IgD-negative memory B cell (primary cell): ENCODE measurements around the gene ZDHHC11B. TPM values are rescaled to one million over a fixed set of nuclear protein-coding genes. Genes with fewer than 3 reads are reported as not detected.
"Not testable (repeated sequence)": the region's sequence is repeated elsewhere in the genome, so short reads cannot be mapped to it uniquely, and the experiment has no call there.

ENCODE experiments used
- H3K27ac Mint-ChIP-seq, 3 donors: one replicate each; pipeline ENCODE4 v1.8.0; 2020 to 2022; ENCODE audit warnings: mild to moderate bottlenecking in 3 of 3, mixed read lengths in 3 of 3, moderate library complexity in 1 of 3
- H3K27me3 Mint-ChIP-seq: one replicate; pipeline ENCODE4 v1.8.0; 2021; ENCODE audit warnings: mixed read lengths
- H3K36me3 Mint-ChIP-seq: one replicate; pipeline ENCODE4 v1.8.0; 2020; ENCODE audit warnings: mild to moderate bottlenecking, mixed read lengths
- H3K4me1 Mint-ChIP-seq, 3 donors: one replicate each; pipeline ENCODE4 v1.8.0; 2020 to 2022; ENCODE audit warnings: mixed read lengths in 3 of 3, mild to moderate bottlenecking in 1 of 3
- H3K4me3 Mint-ChIP-seq, 4 donors: one replicate each; pipeline ENCODE4 v1.8.0; 2020 to 2022; ENCODE audit warnings: mild to moderate bottlenecking in 4 of 4, mixed read lengths in 4 of 4, moderate library complexity in 3 of 4
- H3K9me3 Mint-ChIP-seq, 3 donors: one replicate each; pipeline ENCODE4 v1.8.0; 2020 to 2021; ENCODE audit warnings: mixed read lengths in 3 of 3, mild to moderate bottlenecking in 1 of 3
- polyA plus RNA-seq: library from polyadenylated mRNA; unstranded; fragments of 300-500 nt; fragmentation: Illumina TruSeq; gene quantifications from one replicate; pipeline ENCODE4 v1.2.3, GENCODE V29; 2021

Gene ZDHHC11B
- polyA plus RNA-seq, 1 donor from 2014 or later: not detected

DNA sequence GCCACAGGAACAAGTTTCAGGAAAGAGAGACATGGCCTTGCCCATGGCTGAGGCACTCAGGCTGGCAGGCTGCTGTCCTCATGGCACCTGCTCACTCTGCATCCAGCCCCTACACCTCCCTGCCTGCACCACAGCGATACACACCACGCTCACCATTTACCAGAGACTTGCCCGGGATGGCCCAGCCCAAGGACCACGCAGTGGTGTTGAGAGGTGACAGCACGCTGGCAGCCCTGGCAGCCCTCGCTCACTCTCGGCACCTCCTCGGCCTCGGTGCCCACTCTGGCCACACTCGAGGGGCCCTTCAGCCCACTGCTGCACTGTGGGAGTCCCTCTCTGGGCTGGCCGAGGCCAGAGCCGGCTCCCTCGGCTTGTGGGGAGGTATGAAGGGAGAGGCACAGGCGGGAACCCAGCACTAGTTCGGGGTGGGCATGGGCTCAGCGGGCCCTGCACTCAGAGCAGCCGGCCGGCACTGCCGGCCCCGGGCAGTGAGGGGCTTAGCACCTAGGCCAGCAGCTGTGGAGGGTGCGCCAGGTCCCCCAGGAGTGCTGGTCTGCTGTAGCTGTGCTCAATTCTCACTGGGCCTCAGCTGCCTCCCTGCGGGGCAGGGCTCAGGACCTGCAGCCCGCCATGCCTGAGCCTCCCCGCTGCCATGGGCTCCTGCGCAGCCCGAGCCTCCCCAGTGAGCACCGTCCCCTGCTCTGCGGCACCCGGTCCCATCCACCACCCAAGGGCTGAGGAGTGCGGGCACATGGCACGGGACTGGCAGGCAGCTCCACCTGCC lies 20.3 kb downstream of the ZDHHC11B start:
- no peak overlapping the region for H3K27ac Mint-ChIP-seq
- no peaks in the 10 kb centered on the region for H3K36me3 Mint-ChIP-seq
- H3K4me1 Mint-ChIP-seq: no peaks in the 10 kb centered on the region
- peaks cover 2% of the 10 kb centered on the region for H3K27me3 Mint-ChIP-seq
- H3K4me3 Mint-ChIP-seq: no peak overlapping the region
- no peaks in the 10 kb centered on the region for H3K9me3 Mint-ChIP-seq

DNA sequence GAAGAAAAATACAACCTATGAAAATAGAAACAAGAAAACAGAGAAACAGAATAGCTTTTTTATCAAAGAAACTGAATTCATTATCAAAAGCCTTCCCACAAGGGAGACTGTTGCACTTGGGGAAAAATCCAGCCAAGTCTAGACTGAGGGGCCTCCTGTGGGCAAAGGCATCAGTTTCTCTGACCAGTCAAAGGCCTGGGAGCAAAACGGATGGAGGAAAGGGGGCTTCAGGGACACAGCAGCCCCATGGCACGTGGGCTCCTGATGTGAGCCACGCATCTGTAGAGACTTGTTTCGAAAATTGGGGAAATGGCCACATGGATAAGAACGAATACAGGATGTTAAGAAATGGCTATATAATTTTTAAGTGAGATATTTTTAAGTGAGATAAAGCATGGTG lies 21.1 kb downstream of the ZDHHC11B start:
- Mint-ChIP-seq H3K27me3 (peaks cover 6% of the 10 kb centered on the region), H3K9me3 (no peaks in the 10 kb centered on the region), H3K27ac (no peak overlapping the region), H3K36me3 (no peaks in the 10 kb centered on the region), H3K4me3 (no peak overlapping the region), H3K4me1 (no peaks in the 10 kb centered on the region)

DNA sequence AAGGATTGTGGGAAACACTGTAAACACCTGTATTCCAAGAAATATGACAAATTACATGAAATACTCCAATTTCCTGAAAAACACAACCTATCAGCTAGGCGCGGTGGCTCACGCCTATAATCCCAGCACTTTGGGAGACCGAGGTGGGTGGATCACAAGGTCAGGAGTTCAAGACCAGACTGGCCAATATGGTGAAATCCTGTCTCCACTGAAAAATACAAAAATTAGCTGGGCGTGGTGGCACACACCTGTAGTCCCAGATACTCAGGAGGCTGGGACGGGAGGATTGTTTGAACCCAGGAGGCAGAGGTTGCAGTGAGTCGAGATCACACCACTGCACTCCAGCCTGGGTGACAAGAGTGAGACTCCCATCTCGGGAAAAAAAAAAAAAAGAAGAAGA lies 21.5 kb downstream of the ZDHHC11B start:
- H3K4me1 Mint-ChIP-seq, H3K36me3 Mint-ChIP-seq, H3K4me3 Mint-ChIP-seq, H3K27ac Mint-ChIP-seq, H3K27me3 Mint-ChIP-seq, H3K9me3 Mint-ChIP-seq: not testable (repeated sequence)

DNA sequence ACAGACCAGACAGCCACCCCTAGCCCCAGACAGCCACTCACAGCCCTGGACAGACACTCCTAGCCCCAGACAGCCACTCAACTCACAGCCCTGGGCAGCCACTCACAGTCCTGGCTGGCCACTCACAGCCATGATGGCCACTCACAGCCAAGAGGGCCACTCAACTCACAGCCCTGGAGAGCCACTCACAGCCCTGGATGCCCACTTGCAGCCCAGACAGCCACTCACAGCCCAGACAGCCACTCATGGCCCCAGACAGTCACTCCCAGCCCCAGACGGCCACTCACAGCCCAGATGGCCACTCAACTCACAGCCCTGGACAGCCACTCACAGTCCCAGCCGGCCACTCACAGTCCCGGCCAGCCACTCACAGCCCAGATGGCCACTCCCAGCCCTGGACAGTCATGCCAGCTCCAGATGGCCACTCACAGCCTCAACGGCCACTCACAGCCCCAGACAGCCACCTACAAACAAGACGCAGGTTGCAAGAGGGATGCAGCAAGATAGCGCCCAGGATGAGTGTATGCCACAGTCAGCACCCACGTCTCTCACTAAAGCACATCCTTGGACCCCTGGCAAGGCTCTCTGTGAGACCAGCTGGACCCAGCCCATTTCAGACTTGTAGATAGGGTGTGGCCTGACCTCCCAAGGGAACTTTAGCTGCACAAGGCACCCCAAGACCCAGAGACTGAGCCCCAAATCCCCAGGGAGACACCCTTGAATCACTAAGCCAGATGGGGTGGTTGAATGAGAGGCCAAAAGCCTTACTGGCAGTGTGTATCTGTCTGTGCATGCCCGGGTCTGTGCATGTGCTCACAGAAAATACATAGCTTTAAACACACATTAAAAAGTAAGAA lies 22.4 kb downstream of the ZDHHC11B start:
- H3K4me1 Mint-ChIP-seq: no peaks in the 10 kb centered on the region
- H3K36me3 Mint-ChIP-seq: no peaks in the 10 kb centered on the region
- no peak overlapping the region for H3K27ac Mint-ChIP-seq

DNA sequence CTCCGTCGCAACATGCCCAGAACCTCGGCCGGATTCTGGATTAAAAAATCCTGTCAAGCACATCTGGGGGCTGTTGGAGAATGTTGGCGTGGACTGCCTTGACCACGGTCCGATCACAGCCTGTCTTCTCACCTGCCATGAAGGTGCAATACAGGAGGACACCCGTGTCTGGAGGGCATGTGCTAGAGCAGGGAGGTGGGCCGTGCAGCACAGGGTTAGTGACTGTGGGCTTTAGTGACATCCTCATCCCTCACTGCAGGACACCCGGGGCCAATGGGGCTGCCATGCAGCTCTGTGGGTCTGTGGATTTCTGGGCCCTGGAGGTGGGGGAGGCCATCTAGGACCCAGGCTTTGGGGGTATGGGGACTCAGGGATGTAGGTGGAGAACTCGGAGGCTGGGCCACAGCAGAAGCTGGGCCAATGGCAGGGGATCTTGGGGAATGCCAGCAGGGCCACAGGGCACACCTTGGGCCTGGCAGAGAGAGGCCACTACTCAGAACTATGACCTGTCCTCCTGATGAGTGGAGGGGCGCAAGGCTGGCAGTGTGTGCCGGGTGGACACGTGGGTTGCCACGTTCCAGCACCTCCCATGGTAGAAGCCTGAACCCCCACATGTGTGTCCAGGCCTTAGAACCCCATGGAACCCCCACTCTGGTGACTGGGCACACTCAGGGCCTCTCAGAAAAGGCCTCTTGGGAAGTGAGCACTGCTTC lies 23.3 kb downstream of the ZDHHC11B start:
- H3K4me1 Mint-ChIP-seq: no peaks in the 10 kb centered on the region
- no peaks in the 10 kb centered on the region for H3K9me3 Mint-ChIP-seq
- no peak overlapping the region for H3K4me3 Mint-ChIP-seq
- H3K36me3 Mint-ChIP-seq: no peaks in the 10 kb centered on the region
- H3K27me3 Mint-ChIP-seq: peaks cover 9% of the 10 kb centered on the region
- H3K27ac Mint-ChIP-seq: no peak overlapping the region

More for the DNA sequence above, 22.4 kb downstream of the ZDHHC11B start:
- Mint-ChIP-seq H3K4me3 (peak overlapping the region in 1 of 4 donors; percentile 47), H3K9me3 (no peaks in the 10 kb centered on the region), H3K27me3 (peaks cover 9% of the 10 kb centered on the region)

DNA sequence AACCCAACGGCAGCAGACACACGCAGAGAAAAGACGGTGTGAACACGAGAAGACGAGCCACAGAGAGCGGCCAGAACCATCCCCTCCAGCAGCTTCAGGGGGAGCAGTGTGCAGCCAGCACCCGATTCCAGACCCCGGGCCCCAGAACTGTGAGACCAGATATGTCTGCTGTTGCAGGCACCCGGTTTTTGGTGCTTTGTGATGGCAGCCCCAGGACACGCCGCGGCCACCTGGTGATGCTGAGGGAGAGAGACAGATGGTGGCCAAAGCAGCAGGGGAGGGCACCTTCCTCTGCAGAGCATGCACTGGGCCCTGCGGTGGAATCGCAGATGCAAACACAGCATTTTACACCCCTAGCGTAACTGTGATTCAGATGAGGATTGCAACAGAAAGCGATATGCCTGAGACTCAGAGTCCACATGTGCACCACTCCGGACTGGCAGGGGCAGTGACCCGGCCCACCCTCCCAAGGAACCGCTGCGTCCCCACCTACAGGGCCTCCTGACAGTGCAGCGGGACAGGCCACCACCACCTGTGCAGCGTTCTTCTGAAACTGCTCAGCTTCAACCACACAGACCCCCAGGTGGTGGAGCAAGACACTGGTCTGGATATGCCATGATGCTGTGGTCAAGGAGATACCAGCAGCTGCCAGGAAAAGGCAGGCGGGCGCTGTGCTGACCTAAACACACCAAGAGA lies 24.0 kb downstream of the ZDHHC11B start:
- no peaks in the 10 kb centered on the region for H3K4me1 Mint-ChIP-seq
- H3K27me3 Mint-ChIP-seq: peaks cover 9% of the 10 kb centered on the region
- no peaks in the 10 kb centered on the region for H3K36me3 Mint-ChIP-seq
- no peaks in the 10 kb centered on the region for H3K9me3 Mint-ChIP-seq
- no peak overlapping the region for H3K27ac Mint-ChIP-seq
- H3K4me3 Mint-ChIP-seq: no peak overlapping the region

DNA sequence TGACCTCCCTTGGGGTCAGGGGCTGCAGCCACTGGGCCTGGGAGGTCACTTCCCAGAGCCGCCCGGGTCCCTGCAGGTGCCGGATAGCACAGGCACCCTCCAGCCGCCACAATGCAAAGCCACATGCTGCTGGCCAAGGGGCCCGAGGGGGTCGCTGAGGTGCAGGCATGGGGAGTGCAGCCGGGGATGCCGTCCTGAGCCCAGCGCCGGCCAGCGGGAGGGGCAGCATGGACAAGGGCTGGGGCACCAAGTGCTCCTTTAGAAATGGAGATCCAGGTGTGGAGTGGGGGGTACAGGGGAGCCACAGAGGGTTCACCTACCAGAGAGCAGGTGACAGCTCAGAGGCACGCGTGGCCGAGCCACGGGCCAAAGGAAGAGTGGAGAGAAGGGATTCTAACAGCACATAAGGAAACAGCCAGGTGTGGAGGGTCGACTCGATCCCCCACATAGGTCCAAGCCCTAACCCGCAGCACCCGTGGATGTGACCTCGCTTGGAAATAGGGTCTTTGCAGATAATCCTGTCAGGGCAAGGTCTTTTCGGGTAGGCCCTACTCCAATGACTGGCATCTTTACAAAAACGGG lies 24.7 kb downstream of the ZDHHC11B start:
- Mint-ChIP-seq H3K9me3 (no peaks in the 10 kb centered on the region), H3K4me3 (no peak overlapping the region), H3K27me3 (peaks cover 9% of the 10 kb centered on the region), H3K36me3 (no peaks in the 10 kb centered on the region), H3K27ac (no peak overlapping the region), H3K4me1 (no peaks in the 10 kb centered on the region)

DNA sequence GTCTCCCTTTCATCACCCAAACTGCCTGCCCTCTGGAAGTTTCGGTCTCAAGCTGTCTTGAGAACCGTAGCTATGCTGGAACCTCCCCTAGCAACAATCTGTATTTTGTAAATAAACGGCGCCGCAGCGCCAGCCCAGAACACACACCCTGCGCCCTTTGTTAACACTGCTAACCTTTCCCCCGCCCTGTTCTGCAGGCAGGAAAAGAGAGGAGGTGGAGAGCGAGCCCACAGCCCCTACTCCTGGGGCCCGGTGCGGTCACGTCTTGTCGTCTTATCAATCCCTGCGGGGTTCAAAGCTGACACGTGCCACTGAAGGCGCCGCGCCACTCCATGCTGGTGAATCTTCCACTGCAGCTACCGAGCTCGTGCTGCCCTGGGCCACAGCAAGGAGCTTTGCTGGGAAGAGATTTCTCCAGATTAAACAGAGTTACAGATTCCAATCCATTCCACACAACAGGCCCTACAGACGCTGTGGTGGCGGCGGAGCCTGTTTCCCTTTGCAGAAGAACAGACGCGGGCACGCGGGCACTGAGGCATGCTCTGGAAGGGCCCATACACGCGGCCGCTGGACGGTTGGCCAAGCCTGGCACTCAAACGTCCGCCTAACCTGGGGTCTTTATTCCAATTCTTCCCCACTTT lies 25.3 kb downstream of the ZDHHC11B start:
- Mint-ChIP-seq H3K27ac (peak overlapping the region in 1 of 3 donors; percentile 72), H3K36me3 (no peaks in the 10 kb centered on the region), H3K9me3 (no peaks in the 10 kb centered on the region), H3K4me1 (peaks cover 0 to 1% (median 0%) of the 10 kb centered on the region in 3 donors), H3K4me3 (no peak overlapping the region), H3K27me3 (peaks cover 10% of the 10 kb centered on the region)

DNA sequence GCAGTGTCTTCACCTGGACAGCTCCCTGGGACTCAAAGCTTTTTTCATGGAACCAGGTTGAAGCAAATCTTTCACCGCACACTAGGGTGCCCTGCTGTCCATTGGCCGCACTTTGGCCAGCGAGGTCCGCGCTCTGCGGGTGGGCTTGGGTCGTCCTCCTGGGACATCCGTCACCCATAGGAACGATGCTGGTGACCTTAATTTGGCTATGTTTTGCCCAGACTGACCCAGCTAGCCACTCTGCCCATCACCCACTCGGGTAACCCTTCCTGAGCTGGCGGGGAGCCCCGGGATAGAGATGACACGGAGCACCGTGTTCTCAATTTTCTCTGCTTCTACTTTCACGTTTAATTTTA lies 25.9 kb downstream of the ZDHHC11B start:
- Mint-ChIP-seq H3K27me3 (peaks cover 13% of the 10 kb centered on the region), H3K4me1 (peaks cover 0 to 5% (median 0%) of the 10 kb centered on the region in 3 donors), H3K4me3 (no peak overlapping the region), H3K9me3 (no peaks in the 10 kb centered on the region), H3K36me3 (no peaks in the 10 kb centered on the region), H3K27ac (peak overlapping the region in 1 of 3 donors; percentile 72)

DNA sequence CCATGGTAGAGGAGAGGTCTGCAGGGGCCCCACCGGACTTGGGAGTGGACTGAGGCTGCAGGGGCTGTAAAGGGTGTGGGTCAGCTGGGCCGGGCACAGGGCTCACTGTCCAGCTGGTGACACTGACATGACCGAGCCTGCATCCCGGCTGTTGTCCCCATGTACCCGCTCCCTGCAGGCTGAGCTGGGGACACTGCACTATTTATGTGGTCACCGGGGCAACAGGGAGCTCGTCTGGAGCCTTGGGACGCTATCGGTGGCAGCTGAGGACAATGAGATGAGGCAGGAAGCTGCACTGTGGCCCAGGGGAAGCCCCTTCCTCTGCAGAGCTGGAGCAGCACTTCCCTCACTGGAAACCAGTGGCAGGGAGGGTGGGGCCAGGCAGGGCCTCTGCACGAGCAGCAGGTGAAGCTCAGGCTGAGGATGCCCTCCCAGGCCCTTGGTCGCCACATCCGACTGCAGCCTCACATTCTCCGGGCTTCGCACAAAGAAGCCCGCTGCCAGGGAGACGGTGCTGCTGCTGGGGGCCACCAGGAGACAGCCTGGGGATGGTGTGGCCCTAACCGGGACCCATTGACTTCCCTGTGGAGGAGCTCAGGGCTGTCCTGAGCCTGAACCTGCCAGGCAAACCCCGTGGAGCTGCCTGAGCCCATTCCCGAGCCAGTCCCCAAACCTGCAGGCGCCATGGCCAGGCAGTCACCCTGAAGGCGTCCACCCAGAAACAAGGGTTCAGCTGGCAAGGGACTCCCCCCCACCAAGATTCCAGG lies 26.4 kb downstream of the ZDHHC11B start:
- Mint-ChIP-seq H3K36me3 (no peaks in the 10 kb centered on the region), H3K9me3 (no peaks in the 10 kb centered on the region), H3K4me3 (no peak overlapping the region), H3K27me3 (peaks cover 13% of the 10 kb centered on the region), H3K4me1 (peaks cover 0 to 5% (median 0%) of the 10 kb centered on the region in 3 donors), H3K27ac (no peak overlapping the region)

DNA sequence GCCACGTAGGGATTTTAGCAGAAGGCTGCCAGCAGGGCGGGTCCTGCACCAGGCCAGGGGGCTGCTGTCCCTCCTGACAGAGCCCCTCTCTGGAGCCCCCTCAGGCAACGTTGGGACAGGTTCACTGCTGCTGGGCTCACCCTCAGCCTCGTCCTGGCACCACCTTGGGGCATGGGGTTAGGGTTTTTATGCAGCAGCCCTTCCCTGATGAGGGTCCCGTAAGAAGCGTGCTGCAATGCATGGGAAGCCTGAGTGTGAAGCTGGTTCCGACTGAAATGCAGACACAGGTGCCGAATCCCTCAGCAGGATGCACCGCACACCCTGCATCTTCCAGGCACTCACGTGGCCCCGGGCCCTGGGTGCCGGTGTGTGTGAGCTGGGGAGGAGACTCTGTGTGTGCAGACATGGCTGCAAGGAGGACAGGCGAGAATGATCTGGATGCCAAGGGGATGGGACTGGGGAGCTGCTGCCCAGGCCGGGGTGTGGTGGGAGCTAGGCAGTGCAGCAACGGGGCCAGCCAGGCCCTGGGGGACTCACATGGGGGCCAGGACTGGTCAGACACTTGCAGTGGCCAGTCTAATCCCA lies 27.1 kb downstream of the ZDHHC11B start:
- H3K4me1 Mint-ChIP-seq: peaks cover 0 to 5% (median 0%) of the 10 kb centered on the region in 3 donors
- peaks cover 13% of the 10 kb centered on the region for H3K27me3 Mint-ChIP-seq
- H3K9me3 Mint-ChIP-seq: no peaks in the 10 kb centered on the region
- H3K36me3 Mint-ChIP-seq: no peaks in the 10 kb centered on the region
- H3K27ac Mint-ChIP-seq: no peak overlapping the region
- no peak overlapping the region for H3K4me3 Mint-ChIP-seq

DNA sequence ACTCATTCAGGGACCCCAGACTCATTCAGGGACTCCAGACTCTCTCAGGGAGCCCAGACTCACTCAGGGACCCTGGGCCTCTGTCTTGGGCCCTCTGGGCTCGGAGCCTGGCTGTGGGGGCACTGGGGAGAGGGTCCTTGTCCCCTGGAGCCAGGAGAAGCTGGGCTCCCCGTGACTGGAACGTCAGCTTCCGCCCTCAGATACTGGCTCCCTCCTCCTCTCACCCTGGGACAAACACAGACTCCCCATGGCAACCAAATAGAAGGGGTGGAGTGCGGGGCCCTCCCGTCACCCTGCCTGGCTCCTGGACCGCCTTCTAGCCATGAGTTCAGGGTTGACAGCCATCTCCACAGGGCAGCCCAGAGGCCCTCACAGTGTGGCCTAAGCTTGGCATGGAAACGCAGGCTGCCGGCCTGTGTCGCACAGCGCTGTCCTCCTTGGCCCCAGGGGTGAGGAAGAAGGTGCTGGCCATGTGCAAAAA lies 27.6 kb downstream of the ZDHHC11B start:
- Mint-ChIP-seq H3K27me3 (peaks cover 13% of the 10 kb centered on the region), H3K36me3 (no peaks in the 10 kb centered on the region), H3K9me3 (no peaks in the 10 kb centered on the region), H3K4me1 (peaks cover 0 to 5% (median 0%) of the 10 kb centered on the region in 3 donors), H3K4me3 (no peak overlapping the region), H3K27ac (no peak overlapping the region)

DNA sequence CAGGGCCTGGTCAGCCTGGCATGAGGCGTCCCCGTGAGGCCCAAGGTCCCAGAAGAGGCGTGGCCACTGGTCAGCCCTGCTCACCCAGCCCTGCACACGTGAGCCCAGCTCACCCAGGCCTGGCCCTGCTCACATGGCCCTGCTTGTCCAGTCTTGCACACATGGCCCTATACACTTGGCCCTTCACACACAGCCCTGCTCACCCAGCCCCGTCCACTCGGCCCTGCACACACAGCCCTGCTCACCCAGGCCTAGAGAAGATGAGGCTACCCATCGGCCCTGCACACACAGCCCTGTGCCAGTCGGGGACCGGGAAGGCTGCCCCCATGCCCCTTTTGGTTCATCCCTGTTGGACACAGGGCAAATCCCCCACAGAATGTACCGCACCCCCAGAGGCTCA lies 28.4 kb downstream of the ZDHHC11B start:
- Mint-ChIP-seq H3K27ac (no peak overlapping the region), H3K9me3 (no peaks in the 10 kb centered on the region), H3K4me1 (peaks cover 0 to 5% (median 0%) of the 10 kb centered on the region in 3 donors), H3K36me3 (no peaks in the 10 kb centered on the region), H3K27me3 (peaks cover 11% of the 10 kb centered on the region), H3K4me3 (no peak overlapping the region)
